CD4-positive, alpha-beta T cell treated with Interleukin-1 beta for 1 hour (primary cell): Measurements from ENCODE around the gene PLA2G3.
"Not testable (repeated sequence)": the region's sequence is repeated elsewhere in the genome, so short reads cannot be mapped to it uniquely, and the experiment has no call there.

Experiments used
- DNase-seq, 2 donors: peaks; one replicate each; pipeline ENCODE4 v3.0.0-alpha.2; 2020 to 2022

The PLA2G3 gene

GRCh38 chr22:31097941-31098631 is 42.2 kb downstream of the PLA2G3 start:
- no peak for DNase-seq

- DNase-seq: not testable (repeated sequence)
Measured at GRCh38 chr22:31097539-31097938, 42.8 kb downstream of the PLA2G3 start.

- DNase-seq: no peak
Measured at GRCh38 chr22:31096657-31097279, 43.5 kb downstream of the PLA2G3 start.

- DNase-seq: no peak
Measured at GRCh38 chr22:31095637-31096249, 44.6 kb downstream of the PLA2G3 start.

- no peak for DNase-seq
Measured at GRCh38 chr22:31094741-31095140, 45.6 kb downstream of the PLA2G3 start.

- no peak for DNase-seq
Measured at GRCh38 chr22:31094021-31094551, 46.2 kb downstream of the PLA2G3 start.

- DNase-seq: no peak
Measured at GRCh38 chr22:31093086-31093850, 47.0 kb downstream of the PLA2G3 start.

GRCh38 chr22:31092161-31092560 is 48.1 kb downstream of the PLA2G3 start:
- no peak for DNase-seq

- no peak for DNase-seq
Measured at GRCh38 chr22:31091106-31091975, 49.0 kb downstream of the PLA2G3 start.

GRCh38 chr22:31090217-31091085 is 49.9 kb downstream of the PLA2G3 start:
- DNase-seq: no peak

- DNase-seq: peak; percentile 42 to 49
Measured at GRCh38 chr22:31089160-31090100, 50.9 kb downstream of the PLA2G3 start.

GRCh38 chr22:31088233-31088986 is 51.9 kb downstream of the PLA2G3 start:
- DNase-seq: no peak

- no peak for DNase-seq
Measured at GRCh38 chr22:31087744-31088215, 52.5 kb downstream of the PLA2G3 start.

- DNase-seq: no peak
Measured at GRCh38 chr22:31086703-31087330, 53.5 kb downstream of the PLA2G3 start.

GRCh38 chr22:31085928-31086327 is 54.4 kb downstream of the PLA2G3 start:
- DNase-seq: no peak

- DNase-seq: no peak
Measured at GRCh38 chr22:31085493-31085824, 54.8 kb downstream of the PLA2G3 start.

- DNase-seq: peak; percentile 82 to 84
Measured at GRCh38 chr22:31084811-31085492, 55.4 kb downstream of the PLA2G3 start.
